Progenitor cell of endocrine pancreas (in vitro differentiated cells): ENCODE results near the gene CTRB2. TPM values are rescaled to one million over a fixed set of nuclear protein-coding genes. Genes with fewer than 3 reads are reported as not detected.

Experiments used
- DNase-seq: peaks from one replicate; pipeline ENCODE4 v3.0.0; 2021; ENCODE audit warnings: low spot score; ENCODE audit not compliant: unreplicated experiment
- H3K27ac Mint-ChIP-seq: 2 replicates; pipeline ENCODE4 v1.8.0; 2021; ENCODE audit warnings: mild to moderate bottlenecking, moderate library complexity, mixed read lengths
- H3K27me3 Mint-ChIP-seq: 2 replicates; pipeline ENCODE4 v1.8.0; 2021; ENCODE audit warnings: mixed read lengths
- H3K36me3 Mint-ChIP-seq: 2 replicates; pipeline ENCODE4 v1.8.0; 2022; ENCODE audit warnings: mixed read lengths; ENCODE audit not compliant: insufficient read depth
- H3K4me1 Mint-ChIP-seq: 2 replicates; pipeline ENCODE4 v1.8.0; 2021; ENCODE audit warnings: low read depth, mixed read lengths
- H3K4me3 Mint-ChIP-seq: 2 replicates; pipeline ENCODE4 v1.8.0; 2021; ENCODE audit warnings: low read depth, mild to moderate bottlenecking, moderate library complexity, mixed read lengths
- H3K9me3 Mint-ChIP-seq: 2 replicates; pipeline ENCODE4 v1.8.0; 2021; ENCODE audit warnings: low read depth, mixed read lengths
- total RNA-seq: library from RNA; stranded (reverse); gene quantifications from 2 replicates; pipeline ENCODE4 v1.2.1, GENCODE V29; 2021
- TF ChIP-seq, protein P1 (sequence below): fragments of 200-600 bp; sonication (generic); IDR thresholded peaks from one replicate; pipeline ENCODE4 v1.5.0; 2021; ENCODE audit warnings: antibody characterized with exemption, mild to moderate bottlenecking; ENCODE audit not compliant: unreplicated experiment

CTRB2 gene
- total RNA-seq, 1 donor from 2014 or later = 1.1 TPM

DNA sequence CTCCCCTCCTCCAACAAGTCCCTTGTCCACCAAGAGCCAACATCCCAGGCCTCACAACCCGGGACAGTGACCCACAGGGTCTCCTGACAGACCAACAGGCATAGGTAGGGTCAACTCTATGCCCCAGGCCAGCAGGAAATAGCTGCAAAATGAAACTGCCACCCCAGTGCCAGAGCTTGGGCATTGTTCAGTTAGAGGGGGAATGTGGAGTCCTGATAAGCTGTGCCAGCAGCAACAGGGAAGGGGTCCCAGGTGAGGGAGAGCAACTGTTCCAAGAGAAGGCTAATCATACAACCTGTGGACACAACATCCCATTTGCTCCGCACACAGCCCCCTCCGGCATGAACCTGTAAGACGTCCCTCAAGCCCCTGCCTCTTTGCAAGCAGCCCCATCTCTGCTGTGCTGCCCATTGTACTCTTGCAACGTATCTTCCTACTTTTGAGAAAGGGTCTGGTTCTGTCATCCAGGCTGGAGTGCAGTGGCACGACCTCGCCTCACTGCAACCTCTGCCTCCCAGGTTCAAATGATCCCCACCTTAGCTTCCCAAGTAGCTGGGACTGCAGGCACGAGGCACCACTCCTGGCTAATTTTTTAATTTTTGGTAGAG lies 17.2 kb downstream of the CTRB2 start:
- TF ChIP-seq, protein P1, sequence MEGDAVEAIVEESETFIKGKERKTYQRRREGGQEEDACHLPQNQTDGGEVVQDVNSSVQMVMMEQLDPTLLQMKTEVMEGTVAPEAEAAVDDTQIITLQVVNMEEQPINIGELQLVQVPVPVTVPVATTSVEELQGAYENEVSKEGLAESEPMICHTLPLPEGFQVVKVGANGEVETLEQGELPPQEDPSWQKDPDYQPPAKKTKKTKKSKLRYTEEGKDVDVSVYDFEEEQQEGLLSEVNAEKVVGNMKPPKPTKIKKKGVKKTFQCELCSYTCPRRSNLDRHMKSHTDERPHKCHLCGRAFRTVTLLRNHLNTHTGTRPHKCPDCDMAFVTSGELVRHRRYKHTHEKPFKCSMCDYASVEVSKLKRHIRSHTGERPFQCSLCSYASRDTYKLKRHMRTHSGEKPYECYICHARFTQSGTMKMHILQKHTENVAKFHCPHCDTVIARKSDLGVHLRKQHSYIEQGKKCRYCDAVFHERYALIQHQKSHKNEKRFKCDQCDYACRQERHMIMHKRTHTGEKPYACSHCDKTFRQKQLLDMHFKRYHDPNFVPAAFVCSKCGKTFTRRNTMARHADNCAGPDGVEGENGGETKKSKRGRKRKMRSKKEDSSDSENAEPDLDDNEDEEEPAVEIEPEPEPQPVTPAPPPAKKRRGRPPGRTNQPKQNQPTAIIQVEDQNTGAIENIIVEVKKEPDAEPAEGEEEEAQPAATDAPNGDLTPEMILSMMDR = no peak
- H3K4me3 Mint-ChIP-seq = no peak overlapping the region
- DNase-seq = no peak
- no peaks in the 10 kb centered on the region for H3K36me3 Mint-ChIP-seq
- H3K4me1 Mint-ChIP-seq = no peaks in the 10 kb centered on the region
- H3K27ac Mint-ChIP-seq = no peak overlapping the region
- no peaks in the 10 kb centered on the region for H3K9me3 Mint-ChIP-seq
- H3K27me3 Mint-ChIP-seq = no peaks in the 10 kb centered on the region

DNA sequence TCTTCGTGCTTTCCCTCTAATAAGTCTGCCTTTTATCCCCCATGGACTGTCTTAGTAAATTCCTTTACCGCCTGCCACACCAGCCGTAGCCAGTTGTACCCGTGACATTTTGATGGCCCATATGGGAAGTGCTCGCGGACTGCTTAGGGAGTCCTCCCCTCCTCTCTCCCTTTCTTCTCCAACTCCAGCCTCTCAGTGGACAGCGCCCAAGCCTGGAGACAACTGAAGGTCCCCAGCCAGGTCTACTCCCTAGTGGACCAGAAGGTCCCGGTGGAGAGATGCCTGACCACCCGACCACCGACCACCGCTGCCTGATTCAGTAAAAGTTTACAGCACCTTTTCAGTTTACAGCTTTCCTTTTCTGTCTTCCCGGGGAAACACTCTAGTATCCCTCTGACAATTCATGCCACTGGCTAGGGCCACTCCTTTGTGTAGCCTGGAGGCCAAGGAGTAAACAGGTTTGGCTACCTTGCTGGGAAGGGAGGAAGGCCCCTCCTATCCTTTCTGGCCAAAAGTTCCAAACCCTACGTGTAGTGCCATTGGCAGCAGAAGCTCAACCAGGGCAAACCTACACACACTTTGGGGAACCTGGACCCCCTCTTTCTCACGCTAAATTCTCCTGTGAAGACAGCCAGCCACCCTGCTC lies 18.0 kb downstream of the CTRB2 start:
- Mint-ChIP-seq H3K4me1 (no peaks in the 10 kb centered on the region), H3K27ac (no peak overlapping the region), H3K4me3 (no peak overlapping the region), H3K27me3 (no peaks in the 10 kb centered on the region), H3K36me3 (no peaks in the 10 kb centered on the region), H3K9me3 (no peaks in the 10 kb centered on the region)
- no peak for DNase-seq
- TF ChIP-seq, protein P1 = no peak

DNA sequence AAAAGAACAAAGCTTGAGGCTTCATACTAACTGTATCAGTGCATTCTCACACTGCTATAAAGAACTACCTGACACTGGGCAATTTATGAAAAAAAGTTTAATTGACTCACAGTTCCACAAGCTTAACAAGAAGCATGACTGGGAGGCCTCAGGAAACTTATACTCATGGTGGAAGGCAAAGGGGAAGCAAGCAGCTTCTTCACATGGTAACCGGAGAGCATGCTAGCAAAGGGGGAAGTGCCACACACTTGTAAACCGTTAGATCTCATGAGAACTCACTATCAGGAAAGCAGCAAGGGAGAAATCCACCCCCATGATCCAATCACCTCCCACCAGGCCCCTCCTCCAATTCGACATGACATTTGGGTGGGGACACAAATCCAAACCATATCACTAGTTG lies 25.3 kb downstream of the CTRB2 start:
- TF ChIP-seq, protein P1 = no peak
- Mint-ChIP-seq H3K4me1 (no peaks in the 10 kb centered on the region), H3K9me3 (peaks cover 18% of the 10 kb centered on the region), H3K27ac (no peak overlapping the region), H3K36me3 (peaks cover 4% of the 10 kb centered on the region), H3K4me3 (no peak overlapping the region), H3K27me3 (no peaks in the 10 kb centered on the region)
- DNase-seq = no peak

DNA sequence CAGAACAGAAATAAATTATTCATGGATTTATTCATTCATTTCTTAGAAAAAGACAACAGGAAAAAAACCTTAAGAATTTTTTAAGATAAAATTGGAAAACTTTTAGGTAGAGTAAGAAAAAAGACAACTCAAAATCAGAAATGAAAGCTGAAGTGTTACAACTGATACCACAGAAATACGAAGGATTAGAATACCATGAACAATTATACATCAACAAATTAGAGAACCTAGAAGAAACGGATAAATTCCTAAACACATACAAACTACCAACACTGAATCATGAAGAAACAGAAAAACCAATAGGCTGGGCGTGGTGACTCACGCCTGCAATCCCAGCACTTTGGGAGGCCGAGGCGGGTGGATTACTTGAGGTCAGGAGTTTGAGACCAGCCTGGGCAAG lies 27.8 kb downstream of the CTRB2 start:
- TF ChIP-seq, protein P1 = no peak
- Mint-ChIP-seq H3K27ac (no peak overlapping the region), H3K27me3 (no peaks in the 10 kb centered on the region), H3K9me3 (peaks cover 29% of the 10 kb centered on the region), H3K4me3 (no peak overlapping the region), H3K36me3 (peaks cover 7% of the 10 kb centered on the region), H3K4me1 (no peaks in the 10 kb centered on the region)
- DNase-seq = no peak

GRCh38 chr16:75176926-75177325 lies 30.0 kb downstream of the CTRB2 start:
- no peak overlapping the region for H3K4me3 Mint-ChIP-seq
- no peak for DNase-seq
- no peak overlapping the region for H3K27ac Mint-ChIP-seq
- no peaks in the 10 kb centered on the region for H3K27me3 Mint-ChIP-seq
- no peaks in the 10 kb centered on the region for H3K4me1 Mint-ChIP-seq
- H3K36me3 Mint-ChIP-seq = peaks cover 26% of the 10 kb centered on the region
- H3K9me3 Mint-ChIP-seq = peaks cover 46% of the 10 kb centered on the region
- TF ChIP-seq, protein P1 = no peak
